Ishikawa (cell line): Measurements from ENCODE around the gene CTU1.

Experiments
- CEBPB ChIP-seq: IDR thresholded peaks from 2 replicates; pipeline ENCODE4 v1.6.1; 2012
- CREB1 ChIP-seq: IDR thresholded peaks from 2 replicates; pipeline ENCODE4 v1.6.1; 2012; ENCODE audit warnings: low read depth
- EGR1 ChIP-seq: IDR thresholded peaks from 2 replicates; pipeline ENCODE4 v1.6.1; 2012
- EP300 ChIP-seq: IDR thresholded peaks from 2 replicates; pipeline ENCODE4 v1.6.1; 2012; ENCODE audit warnings: borderline replicate concordance
- FOXM1 ChIP-seq: IDR thresholded peaks from 2 replicates; pipeline ENCODE4 v1.6.1; 2012; ENCODE audit warnings: low read depth, borderline replicate concordance
- NFIC ChIP-seq: IDR thresholded peaks from 2 replicates; pipeline ENCODE4 v1.6.1; 2012
- RAD21 ChIP-seq: IDR thresholded peaks from 2 replicates; pipeline ENCODE4 v1.6.1; 2012; ENCODE audit warnings: low read depth
- TAF1 ChIP-seq: IDR thresholded peaks from 2 replicates; pipeline ENCODE4 v1.6.1; 2012; ENCODE audit warnings: low read depth, mild to moderate bottlenecking
- TCF12 ChIP-seq: IDR thresholded peaks from 2 replicates; pipeline ENCODE4 v1.6.1; 2012; ENCODE audit warnings: low read depth
- TEAD4 ChIP-seq: IDR thresholded peaks from 2 replicates; pipeline ENCODE4 v1.6.1; 2012
- USF1 ChIP-seq: IDR thresholded peaks from 2 replicates; pipeline ENCODE4 v1.6.1; 2012
- YY1 ChIP-seq: IDR thresholded peaks from 2 replicates; pipeline ENCODE4 v1.6.1; 2012; ENCODE audit warnings: low read depth
- ZBTB7A ChIP-seq: IDR thresholded peaks from 2 replicates; pipeline ENCODE4 v1.6.1; 2012; ENCODE audit warnings: low read depth
- TF ChIP-seq, protein P1 (sequence below): IDR thresholded peaks from 2 replicates; pipeline ENCODE4 v1.6.1; 2012; ENCODE audit warnings: low read depth, mild to moderate bottlenecking
- TF ChIP-seq, protein P2 (sequence below): IDR thresholded peaks from 2 replicates; pipeline ENCODE4 v1.6.1; 2012

CTU1 gene

DNA sequence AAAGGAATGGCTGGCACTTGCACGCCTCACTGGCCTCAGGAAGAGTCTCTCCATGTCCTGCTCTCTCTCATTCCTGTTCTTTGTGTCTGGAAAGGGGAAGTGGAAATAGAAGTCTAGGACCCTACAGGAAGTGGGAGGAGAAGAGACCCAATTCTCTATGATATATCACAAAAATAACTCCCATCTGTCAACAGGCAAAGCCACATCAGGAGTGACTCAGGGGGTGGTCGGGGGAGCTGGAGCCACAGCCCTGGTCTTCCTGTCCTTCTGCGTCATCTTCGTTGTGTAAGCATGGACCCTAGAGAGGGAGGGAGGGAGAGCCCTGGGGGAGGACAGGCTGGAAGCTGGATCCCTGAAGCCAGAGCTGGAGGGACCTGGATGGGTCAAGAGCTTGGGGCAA lies 19.5 kb upstream of the CTU1 start:
- TF ChIP-seq, protein P1, sequence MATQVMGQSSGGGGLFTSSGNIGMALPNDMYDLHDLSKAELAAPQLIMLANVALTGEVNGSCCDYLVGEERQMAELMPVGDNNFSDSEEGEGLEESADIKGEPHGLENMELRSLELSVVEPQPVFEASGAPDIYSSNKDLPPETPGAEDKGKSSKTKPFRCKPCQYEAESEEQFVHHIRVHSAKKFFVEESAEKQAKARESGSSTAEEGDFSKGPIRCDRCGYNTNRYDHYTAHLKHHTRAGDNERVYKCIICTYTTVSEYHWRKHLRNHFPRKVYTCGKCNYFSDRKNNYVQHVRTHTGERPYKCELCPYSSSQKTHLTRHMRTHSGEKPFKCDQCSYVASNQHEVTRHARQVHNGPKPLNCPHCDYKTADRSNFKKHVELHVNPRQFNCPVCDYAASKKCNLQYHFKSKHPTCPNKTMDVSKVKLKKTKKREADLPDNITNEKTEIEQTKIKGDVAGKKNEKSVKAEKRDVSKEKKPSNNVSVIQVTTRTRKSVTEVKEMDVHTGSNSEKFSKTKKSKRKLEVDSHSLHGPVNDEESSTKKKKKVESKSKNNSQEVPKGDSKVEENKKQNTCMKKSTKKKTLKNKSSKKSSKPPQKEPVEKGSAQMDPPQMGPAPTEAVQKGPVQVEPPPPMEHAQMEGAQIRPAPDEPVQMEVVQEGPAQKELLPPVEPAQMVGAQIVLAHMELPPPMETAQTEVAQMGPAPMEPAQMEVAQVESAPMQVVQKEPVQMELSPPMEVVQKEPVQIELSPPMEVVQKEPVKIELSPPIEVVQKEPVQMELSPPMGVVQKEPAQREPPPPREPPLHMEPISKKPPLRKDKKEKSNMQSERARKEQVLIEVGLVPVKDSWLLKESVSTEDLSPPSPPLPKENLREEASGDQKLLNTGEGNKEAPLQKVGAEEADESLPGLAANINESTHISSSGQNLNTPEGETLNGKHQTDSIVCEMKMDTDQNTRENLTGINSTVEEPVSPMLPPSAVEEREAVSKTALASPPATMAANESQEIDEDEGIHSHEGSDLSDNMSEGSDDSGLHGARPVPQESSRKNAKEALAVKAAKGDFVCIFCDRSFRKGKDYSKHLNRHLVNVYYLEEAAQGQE = no peak
- TF ChIP-seq, protein P2, sequence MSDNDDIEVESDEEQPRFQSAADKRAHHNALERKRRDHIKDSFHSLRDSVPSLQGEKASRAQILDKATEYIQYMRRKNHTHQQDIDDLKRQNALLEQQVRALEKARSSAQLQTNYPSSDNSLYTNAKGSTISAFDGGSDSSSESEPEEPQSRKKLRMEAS = no peak
- TF ChIP-seq TAF1 (no peak), EGR1 (no peak), NFIC (no peak), EP300 (no peak), YY1 (no peak)

DNA sequence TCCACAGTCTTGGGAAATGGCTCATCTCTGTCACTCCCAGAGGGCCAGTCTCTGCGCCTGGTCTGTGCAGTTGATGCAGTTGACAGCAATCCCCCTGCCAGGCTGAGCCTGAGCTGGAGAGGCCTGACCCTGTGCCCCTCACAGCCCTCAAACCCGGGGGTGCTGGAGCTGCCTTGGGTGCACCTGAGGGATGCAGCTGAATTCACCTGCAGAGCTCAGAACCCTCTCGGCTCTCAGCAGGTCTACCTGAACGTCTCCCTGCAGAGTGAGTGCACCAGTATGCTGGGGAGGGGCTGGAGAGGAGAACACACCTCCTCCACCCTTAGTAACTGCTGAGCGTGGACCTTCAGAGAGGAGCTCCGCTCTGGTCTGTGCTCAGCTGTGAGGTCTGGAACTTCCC lies 18.8 kb upstream of the CTU1 start:
- TF ChIP-seq FOXM1 (no peak), CEBPB (no peak)

DNA sequence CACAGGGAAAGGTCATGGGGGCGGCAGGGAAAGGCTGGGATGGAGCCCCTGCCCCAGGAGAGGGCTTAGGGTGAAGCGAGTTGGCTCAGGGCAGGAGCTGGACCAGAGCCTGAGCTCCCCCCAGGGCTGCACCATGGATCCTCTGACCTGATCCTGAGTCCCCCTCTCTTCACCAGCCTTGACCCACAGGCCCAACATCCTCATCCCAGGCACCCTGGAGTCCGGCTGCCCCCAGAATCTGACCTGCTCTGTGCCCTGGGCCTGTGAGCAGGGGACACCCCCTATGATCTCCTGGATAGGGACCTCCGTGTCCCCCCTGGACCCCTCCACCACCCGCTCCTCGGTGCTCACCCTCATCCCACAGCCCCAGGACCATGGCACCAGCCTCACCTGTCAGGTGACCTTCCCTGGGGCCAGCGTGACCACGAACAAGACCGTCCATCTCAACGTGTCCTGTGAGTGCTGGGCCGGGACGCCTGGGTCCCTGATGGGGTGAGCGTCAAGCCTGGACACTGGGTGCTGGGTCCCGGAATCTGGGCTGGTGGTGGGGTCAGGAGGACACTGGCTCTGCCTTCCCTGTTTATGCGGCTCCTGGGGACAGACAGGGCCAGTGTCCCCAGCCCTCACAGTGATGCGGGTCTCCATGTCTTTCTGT lies 17.3 kb upstream of the CTU1 start:
- no peak for TF ChIP-seq NFIC
- TF ChIP-seq, protein P2 = no peak
- TF ChIP-seq EP300 = no peak
- no peak for TF ChIP-seq CEBPB
- TF ChIP-seq RAD21 = no peak
- TF ChIP-seq TAF1 = no peak
- TF ChIP-seq TEAD4 = no peak
- TF ChIP-seq FOXM1 = no peak
- no peak for TF ChIP-seq ZBTB7A
- no peak for TF ChIP-seq YY1
- TF ChIP-seq EGR1 = no peak
- TF ChIP-seq, protein P1 = no peak
- no peak for TF ChIP-seq USF1
- no peak for TF ChIP-seq TCF12
- TF ChIP-seq CREB1 = no peak

- TF ChIP-seq ZBTB7A (no peak), EGR1 (no peak), YY1 (no peak), NFIC (no peak), TCF12 (no peak), USF1 (no peak), EP300 (no peak), CEBPB (no peak), TAF1 (no peak), FOXM1 (no peak)
- TF ChIP-seq, protein P2 = no peak
- TF ChIP-seq, protein P1 = no peak
These were observed 16.5 kb upstream of the CTU1 start, which contains the start of gene SIGLEC9 for GRCh38 chr19:51124729-51125128. Gene SIGLEC9 (plus strand): TSS chr19:51124906. CDS start chr19:51124975, 69 bp downstream.

DNA sequence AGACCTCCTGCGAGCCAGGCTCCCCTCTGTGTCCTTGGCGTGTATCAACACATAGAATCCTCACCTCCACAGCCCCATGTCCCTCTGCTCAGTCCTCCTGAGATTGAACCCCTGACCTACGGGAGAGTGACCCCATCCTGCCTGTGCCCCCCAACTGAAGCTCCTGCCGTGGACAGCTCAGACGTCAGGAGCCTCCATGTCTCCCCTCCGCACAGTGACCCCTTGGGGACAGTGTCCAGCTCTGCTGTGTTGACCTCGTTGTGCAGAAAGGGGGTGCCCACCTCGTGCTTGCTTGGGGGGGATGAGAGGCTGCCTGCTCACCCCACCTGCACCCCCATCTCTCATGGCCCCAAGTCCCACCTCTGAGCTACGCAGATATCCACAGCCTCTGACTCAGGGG lies 16.0 kb upstream of the CTU1 start:
- no peak for TF ChIP-seq EGR1
- TF ChIP-seq, protein P2 = no peak
- TF ChIP-seq TCF12 = no peak
- no peak for TF ChIP-seq YY1
- no peak for TF ChIP-seq USF1
- no peak for TF ChIP-seq TEAD4
- TF ChIP-seq, protein P1 = no peak
- no peak for TF ChIP-seq CREB1
- no peak for TF ChIP-seq CEBPB
- TF ChIP-seq EP300 = no peak
- TF ChIP-seq TAF1 = no peak
- TF ChIP-seq ZBTB7A = no peak
- TF ChIP-seq NFIC = no peak
- TF ChIP-seq FOXM1 = no peak
